Keratinocyte (primary cell): ENCODE results near the gene CDH12. TPM values are rescaled to one million over a fixed set of nuclear protein-coding genes. Genes with fewer than 3 reads are reported as not detected.

Source experiments
- DNase-seq: peaks from one replicate; pipeline ENCODE4 v3.0.0-alpha.2; 2011; ENCODE audit warnings: low read depth, missing footprints, low spot score
- FAIRE-seq: peaks from 2 replicates; lab custom pipeline; 2011; peaks lifted over from hg19 to GRCh38; lab: Jason Lieb, UNC
- H2AFZ ChIP-seq: 2 replicates; pipeline ENCODE4 v1.6.0; 2012; ENCODE audit warnings: low read length, control low read depth, inconsistent platforms; ENCODE audit not compliant: control insufficient read depth
- H3K27ac ChIP-seq: 2 replicates; pipeline ENCODE4 v1.5.1; 2011; ENCODE audit warnings: low read length; ENCODE audit not compliant: control insufficient read depth, insufficient read depth
- H3K27me3 ChIP-seq: 3 replicates; pipeline ENCODE4 v1.6.0; 2011; ENCODE audit warnings: low read length; ENCODE audit not compliant: control insufficient read depth, insufficient read depth; ENCODE audit errors: extremely low read depth
- H3K36me3 ChIP-seq, 2 experiments: 2 replicates in 1 of 2; 3 replicates in 1 of 2; pipeline ENCODE4 v1.5.1; 2011; ENCODE audit warnings: low read length in 2 of 2, mild to moderate bottlenecking in 1 of 2; ENCODE audit not compliant: control insufficient read depth in 2 of 2, insufficient read depth in 2 of 2; ENCODE audit errors: extremely low read depth in 1 of 2
- H3K4me1 ChIP-seq: 3 replicates; pipeline ENCODE4 v1.5.1; 2011; ENCODE audit warnings: low read length; ENCODE audit not compliant: control insufficient read depth, insufficient read depth; ENCODE audit errors: extremely low read depth
- H3K4me2 ChIP-seq: 3 replicates; pipeline ENCODE4 v1.6.0; 2011; ENCODE audit warnings: low read depth, low read length; ENCODE audit not compliant: control insufficient read depth, insufficient read depth; ENCODE audit errors: extremely low read depth
- H3K4me3 ChIP-seq, 3 experiments: fragments of 200-600 bp in 1 of 3; sonication (generic) in 1 of 3; 2 replicates in 2 of 3; 3 replicates in 1 of 3; pipeline ENCODE4 v1.5.1; 2011 to 2016; ENCODE audit warnings: low read length in 3 of 3, mild to moderate bottlenecking in 3 of 3, control low read depth in 2 of 3, inconsistent platforms in 1 of 3, low read depth in 1 of 3, mixed read lengths in 1 of 3, mixed run types in 1 of 3, moderate library complexity in 1 of 3; ENCODE audit not compliant: control insufficient read depth in 2 of 3, insufficient read depth in 2 of 3; ENCODE audit errors: extremely low read depth in 1 of 3
- H3K79me2 ChIP-seq: 2 replicates; pipeline ENCODE4 v1.6.0; 2012; ENCODE audit warnings: low read length; ENCODE audit not compliant: control insufficient read depth, insufficient read depth
- H3K9ac ChIP-seq: 3 replicates; pipeline ENCODE4 v1.6.0; 2011; ENCODE audit warnings: low read length; ENCODE audit not compliant: control insufficient read depth, insufficient read depth; ENCODE audit errors: extremely low read depth
- H3K9me1 ChIP-seq: 3 replicates; pipeline ENCODE4 v1.6.0; 2011; ENCODE audit warnings: low read length; ENCODE audit not compliant: control insufficient read depth, insufficient read depth; ENCODE audit errors: extremely low read depth
- H3K9me3 ChIP-seq: 2 replicates; pipeline ENCODE4 v1.5.1; 2012; ENCODE audit warnings: low read depth, low read length; ENCODE audit not compliant: control insufficient read depth
- H4K20me1 ChIP-seq: 3 replicates; pipeline ENCODE4 v1.6.0; 2011; ENCODE audit warnings: low read length; ENCODE audit not compliant: control insufficient read depth, insufficient read depth; ENCODE audit errors: extremely low read depth
- EZH2 ChIP-seq: IDR thresholded peaks from one replicate; pipeline ENCODE4 v1.6.1; 2012; ENCODE audit warnings: inconsistent platforms, mild to moderate bottlenecking, low read length, moderate library complexity
- dilution Hi-C: fragments of 300-500 bp; cut with MboI; formaldehyde crosslinking; loops from one replicate; pipeline ENCODE4 v1.7.0; 2020; ENCODE audit warnings: low sequenced_read_pairs; ENCODE audit not compliant: extremely low pct_ligation_motif_present
- polyA plus RNA-seq, 5 experiments: library from polyadenylated mRNA; depleted of rRNA in 3 of 5; stranded (reverse) in 3 of 5; stranded (forward) in 1 of 5; unstranded in 1 of 5; fragments of >200 nt; gene quantifications; 1 replicate in 1 of 5; 2 replicates in 3 of 5; 3 replicates in 1 of 5; pipeline versions ENCODE4 v1.2.1 to v1.2.3, GENCODE V29; 2011 to 2012; ENCODE audit warnings: missing spikeins in 2 of 5, low read depth in 1 of 5, low replicate concordance in 1 of 5
- TF ChIP-seq, protein P1 (sequence below), 3 experiments: IDR thresholded peaks in 1 of 3; conservative IDR thresholded peaks in 1 of 3; optimal IDR thresholded peaks in 1 of 3; 2 replicates in 2 of 3; 3 replicates in 1 of 3; pipeline versions ENCODE3 to v1.5.1; 2011; ENCODE audit warnings: low read length in 3 of 3, mild to moderate bottlenecking in 3 of 3, moderate library complexity in 2 of 3, control low read depth in 1 of 3, inconsistent platforms in 1 of 3; ENCODE audit not compliant: insufficient read depth in 2 of 3; ENCODE audit errors: extremely low read depth in 1 of 3

The CDH12 gene
- polyA plus RNA-seq, 1 donor (not counting 4 experiments of a cell fraction or from before 2014, with no cell fraction given) = not detected

- FAIRE-seq (no peak), DNase-seq (no peak)
- Histone ChIP-seq H3K9me1 (no peaks in the 10 kb centered on the region), H3K27ac (no peak overlapping the region), H4K20me1 (no peaks in the 10 kb centered on the region), H3K4me1 (no peaks in the 10 kb centered on the region), H3K4me3 (no peak overlapping the region), H2AFZ (no peak overlapping the region), H3K9ac (no peak overlapping the region), H3K27me3 (no peaks in the 10 kb centered on the region), H3K9me3 (no peaks in the 10 kb centered on the region), H3K79me2 (no peaks in the 10 kb centered on the region), H3K36me3 (no peaks in the 10 kb centered on the region), H3K4me2 (no peak overlapping the region)
- no peak for TF ChIP-seq EZH2
- TF ChIP-seq, protein P1, sequence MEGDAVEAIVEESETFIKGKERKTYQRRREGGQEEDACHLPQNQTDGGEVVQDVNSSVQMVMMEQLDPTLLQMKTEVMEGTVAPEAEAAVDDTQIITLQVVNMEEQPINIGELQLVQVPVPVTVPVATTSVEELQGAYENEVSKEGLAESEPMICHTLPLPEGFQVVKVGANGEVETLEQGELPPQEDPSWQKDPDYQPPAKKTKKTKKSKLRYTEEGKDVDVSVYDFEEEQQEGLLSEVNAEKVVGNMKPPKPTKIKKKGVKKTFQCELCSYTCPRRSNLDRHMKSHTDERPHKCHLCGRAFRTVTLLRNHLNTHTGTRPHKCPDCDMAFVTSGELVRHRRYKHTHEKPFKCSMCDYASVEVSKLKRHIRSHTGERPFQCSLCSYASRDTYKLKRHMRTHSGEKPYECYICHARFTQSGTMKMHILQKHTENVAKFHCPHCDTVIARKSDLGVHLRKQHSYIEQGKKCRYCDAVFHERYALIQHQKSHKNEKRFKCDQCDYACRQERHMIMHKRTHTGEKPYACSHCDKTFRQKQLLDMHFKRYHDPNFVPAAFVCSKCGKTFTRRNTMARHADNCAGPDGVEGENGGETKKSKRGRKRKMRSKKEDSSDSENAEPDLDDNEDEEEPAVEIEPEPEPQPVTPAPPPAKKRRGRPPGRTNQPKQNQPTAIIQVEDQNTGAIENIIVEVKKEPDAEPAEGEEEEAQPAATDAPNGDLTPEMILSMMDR (optimal IDR thresholded peaks at IDR 0.05 in 1 of 3, IDR thresholded peaks at IDR 0.05 in 1 of 3, conservative IDR thresholded peaks at IDR 0.05 in 1 of 3; ENCODE audit: extremely low read depth in 1 of 3, insufficient read depth in 2 of 3, low read length in 3 of 3) = no peak
- dilution Hi-C loops = no loop called here
Observed at GRCh38 chr5:22079002-22079401, 774.1 kb downstream of the CDH12 start.

GRCh38 chr5:22076586-22076985 lies 776.6 kb downstream of the CDH12 start:
- H3K4me2 ChIP-seq = no peak overlapping the region
- H3K9me3 ChIP-seq = no peaks in the 10 kb centered on the region
- dilution Hi-C loops = no loop called here
- no peak overlapping the region for H3K9ac ChIP-seq
- no peak overlapping the region for H2AFZ ChIP-seq
- DNase-seq (no peak), FAIRE-seq (no peak)
- H3K36me3 ChIP-seq = no peaks in the 10 kb centered on the region
- TF ChIP-seq EZH2 = no peak
- TF ChIP-seq, protein P1 (optimal IDR thresholded peaks at IDR 0.05 in 1 of 3, IDR thresholded peaks at IDR 0.05 in 1 of 3, conservative IDR thresholded peaks at IDR 0.05 in 1 of 3; ENCODE audit: extremely low read depth in 1 of 3, insufficient read depth in 2 of 3, low read length in 3 of 3) = no peak
- no peak overlapping the region for H3K4me3 ChIP-seq
- H3K79me2 ChIP-seq = no peaks in the 10 kb centered on the region
- no peaks in the 10 kb centered on the region for H3K9me1 ChIP-seq
- H4K20me1 ChIP-seq = no peaks in the 10 kb centered on the region
- H3K27ac ChIP-seq = no peak overlapping the region
- no peaks in the 10 kb centered on the region for H3K4me1 ChIP-seq
- no peaks in the 10 kb centered on the region for H3K27me3 ChIP-seq
